HepG2 (cell line): ENCODE results near the gene KCTD1. TPM values are rescaled to one million over a fixed set of nuclear protein-coding genes. Genes with fewer than 3 reads are reported as not detected.
A peak's percentile ranks its signal among the peaks of the same experiment; 100 is the strongest.

ENCODE experiments used
- ATAC-seq: fragments of 200-7000 bp; cut with Tn5 transposase; 3 replicates; pipeline ENCODE4 v1.9.1; 2020; ENCODE audit warnings: mild to moderate bottlenecking, moderate library complexity
- BruUV-seq: library from RNA; stranded (reverse); fragments of 400-500 nt; replicated peaks from 2 replicates; lab custom pipeline; 2021; lab: Mats Ljungman, UMichigan
- CTCF ChIA-PET: fragments of 300-600 bp; formaldehyde crosslinking; extraction: SDS; loops from one replicate; lab custom pipeline; 2021; ENCODE audit warnings: low total read pairs, inconsistent platforms, low intra/inter-chr PET ratio; lab: Yijun Ruan, JAX
- POLR2A ChIA-PET: fragments of 350-600 bp; sonication (Branson Sonifier 250); formaldehyde crosslinking; loops from one replicate; lab custom pipeline; 2020; ENCODE audit warnings: antibody characterized with exemption, inconsistent platforms; lab: Yijun Ruan, JAX
- DNase-seq: peaks from one replicate; pipeline ENCODE4 v3.0.0-alpha.2; 2015; ENCODE audit warnings: low spot score
- FAIRE-seq: peaks from 3 replicates; lab custom pipeline; 2011; peaks lifted over from hg19 to GRCh38; lab: Jason Lieb, UNC
- H2AFZ ChIP-seq: one replicate; pipeline ENCODE4 v1.6.1; 2011; ENCODE audit warnings: low read length, inconsistent platforms
- H3K27ac ChIP-seq: fragments of 300-600 bp; 3 replicates; pipeline ENCODE4 v1.8.0; 2011; ENCODE audit warnings: mixed run types, mild to moderate bottlenecking, mixed read lengths, low read length, inconsistent platforms; ENCODE audit not compliant: insufficient read depth; ENCODE audit errors: extremely low read length
- H3K27me3 ChIP-seq, 2 experiments: fragments of 200-600 bp in 1 of 2; 2 replicates in 1 of 2; 3 replicates in 1 of 2; pipeline versions ENCODE4 v1.6.0 to v1.8.0; 2011; ENCODE audit warnings: low read length in 2 of 2, mild to moderate bottlenecking in 2 of 2, moderate library complexity in 2 of 2, inconsistent platforms in 1 of 2; ENCODE audit not compliant: insufficient read depth in 2 of 2, control insufficient read depth in 1 of 2
- H3K36me3 ChIP-seq, 2 experiments: fragments of 200-600 bp in 1 of 2; replicated peaks in 1 of 2; 2 replicates in 1 of 2; 3 replicates in 1 of 2; pipeline versions ENCODE4 v1.5.1 to v1.8.0; 2011; ENCODE audit warnings: low read length in 2 of 2, inconsistent platforms in 1 of 2; ENCODE audit not compliant: insufficient read depth in 2 of 2, control insufficient read depth in 1 of 2
- H3K4me1 ChIP-seq: 2 replicates; pipeline ENCODE4 v1.5.1; 2012; ENCODE audit warnings: low read length, inconsistent platforms; ENCODE audit not compliant: insufficient read depth
- H3K4me2 ChIP-seq: 2 replicates; pipeline ENCODE4 v1.6.0; 2011; ENCODE audit warnings: low read depth, low read length, inconsistent platforms
- H3K4me3 ChIP-seq, 3 experiments: fragments of 200-600 bp in 1 of 3; sonication (generic), shearing (Covaris generic) in 1 of 3; replicated peaks in 1 of 3; 2 replicates each; pipeline ENCODE4 v1.5.1; 2011 to 2016; ENCODE audit warnings: low read length in 3 of 3, inconsistent platforms in 2 of 3, low read depth in 2 of 3, mild to moderate bottlenecking in 2 of 3, control low read depth in 1 of 3, mixed read lengths in 1 of 3; ENCODE audit not compliant: insufficient read depth in 1 of 3
- H3K79me2 ChIP-seq: one replicate; pipeline ENCODE4 v1.6.1; 2011; ENCODE audit warnings: low read length, inconsistent platforms; ENCODE audit not compliant: insufficient read depth
- H3K9ac ChIP-seq: 2 replicates; pipeline ENCODE4 v1.6.0; 2011; ENCODE audit warnings: mild to moderate bottlenecking, low read depth, low read length, inconsistent platforms; ENCODE audit not compliant: insufficient read depth
- H3K9me3 ChIP-seq: 2 replicates; pipeline ENCODE4 v1.5.1; 2012; ENCODE audit warnings: mild to moderate bottlenecking, low read length
- H4K20me1 ChIP-seq: 2 replicates; pipeline ENCODE4 v1.6.0; 2011; ENCODE audit warnings: inconsistent platforms, mild to moderate bottlenecking, low read length, moderate library complexity; ENCODE audit not compliant: insufficient read depth
- NFAT5 ChIP-seq: sonication (generic); formaldehyde crosslinking; IDR thresholded peaks from 2 replicates; pipeline ENCODE4 v1.4.0; 2020; ENCODE audit warnings: missing genetic modification reagents
- NFE2L2 ChIP-seq: fragments of 150-350 bp; IDR thresholded peaks from 2 replicates; pipeline ENCODE4 v1.6.1; 2014; ENCODE audit warnings: low read length
- RCOR2 ChIP-seq: IDR thresholded peaks from 2 replicates; pipeline ENCODE4 v1.6.1; 2016; ENCODE audit warnings: missing biosample characterization, missing genetic modification reagents
- ZFYVE20 ChIP-seq: sonication (generic); formaldehyde crosslinking; IDR thresholded peaks from 2 replicates; pipeline ENCODE4 v1.8.0; 2023; ENCODE audit warnings: low read depth, mild to moderate bottlenecking, moderate library complexity, missing genetic modification reagents, borderline replicate concordance
- ZNF256 ChIP-seq: sonication (generic); formaldehyde crosslinking; conservative IDR thresholded peaks from 2 replicates; pipeline ENCODE4 v1.4.0; 2020; ENCODE audit warnings: missing genetic modification reagents
- ZNF547 ChIP-seq: sonication (generic); formaldehyde crosslinking; IDR thresholded peaks from 2 replicates; pipeline ENCODE4 v1.5.1; 2020; ENCODE audit warnings: mild to moderate bottlenecking, missing genetic modification reagents
- WGBS: methylation state at CpG from one replicate; pipeline ENCODE4 v1.1.6; 2017; ENCODE audit warnings: low lambda C conversion rate; 5-methylcytosine and 5-hydroxymethylcytosine counted together
- in situ Hi-C: cut with HindIII; loops from 2 replicates; pipeline ENCODE4 v1.10.0; 2017; ENCODE audit warnings: low pct_unique_long_range_greater_than_20kb; ENCODE audit not compliant: extremely low pct_ligation_motif_present
- intact Hi-C: fragments of 100-400 bp; cut with micrococcal nuclease; formaldehyde crosslinking; loops from one replicate; pipeline ENCODE4 v1.10.0; 2022; ENCODE audit not compliant: unreplicated experiment
- polyA plus RNA-seq, 8 experiments: library from polyadenylated mRNA; depleted of rRNA in 3 of 8; stranded (reverse) in 7 of 8; unstranded in 1 of 8; fragments of >200 nt; fragmentation: Illumina TruSeq in 4 of 8; extraction: Trizol in 4 of 8; gene quantifications; 2 replicates each; pipeline versions ENCODE4 v1.2.1 to v1.2.3, GENCODE V29; 2011 to 2016; ENCODE audit warnings: low read depth in 4 of 8, missing spikeins in 1 of 8, mixed read lengths in 1 of 8; ENCODE audit not compliant: insufficient read depth in 1 of 8
- total RNA-seq, 5 experiments: library from RNA; depleted of rRNA; stranded (reverse); fragments of >200 nt; fragmentation: Illumina TruSeq; extraction: Trizol; gene quantifications; 2 replicates each; pipeline ENCODE4 v1.2.3, GENCODE V29; 2016; ENCODE audit warnings: low read depth in 1 of 5

Gene KCTD1
- total and polyA plus RNA-seq, 2 of the 13 experiments (the other 11 are each of a cell fraction or from before 2014, with no cell fraction given): 2.7 to 6.8 TPM

GRCh38 chr18:26479065-26479680, 69.2 kb downstream of the KCTD1 start (continued):
- TF ChIP-seq NFAT5 (CRISPR knock-in tag): no peak
- TF ChIP-seq, all 625 proteins: peak for 0

GRCh38 chr18:26477828-26478466, 70.4 kb downstream of the KCTD1 start:
- ChIA-PET POLR2A (no interaction called here), CTCF (no interaction called here)
- Histone ChIP-seq H2AFZ (no peak overlapping the region), H3K36me3 (no peaks in the 10 kb centered on the region), H4K20me1 (no peaks in the 10 kb centered on the region), H3K27me3 (no peaks in the 10 kb centered on the region), H3K4me1 (peaks cover 10% of the 10 kb centered on the region), H3K9me3 (no peaks in the 10 kb centered on the region), H3K27ac (no peak overlapping the region), H3K4me3 (no peak overlapping the region), H3K79me2 (no peaks in the 10 kb centered on the region), H3K9ac (no peak overlapping the region), H3K4me2 (no peak overlapping the region)
- ATAC-seq (no peak), FAIRE-seq (no peak), DNase-seq (no peak)
- BruUV-seq: no TSS peak
- in situ Hi-C loops (no loop called here), intact Hi-C loops (no loop called here)
- TF ChIP-seq RCOR2 (CRISPR knock-in tag) (no peak), ZFYVE20 (CRISPR knock-in tag) (no peak), ZNF256 (CRISPR knock-in tag) (no peak), NFE2L2 (peak; percentile 60), ZNF547 (no peak)
- WGBS: 74% methylated on average over 4 of the region's 4 CpGs
